CD1c-positive myeloid dendritic cell (primary cell): ENCODE results near the gene DCP1A.

Source experiments
- DNase-seq: peaks from one replicate; pipeline ENCODE4 v3.0.0-alpha.2; 2016; ENCODE audit errors: extremely low spot score

The DCP1A gene

DNA sequence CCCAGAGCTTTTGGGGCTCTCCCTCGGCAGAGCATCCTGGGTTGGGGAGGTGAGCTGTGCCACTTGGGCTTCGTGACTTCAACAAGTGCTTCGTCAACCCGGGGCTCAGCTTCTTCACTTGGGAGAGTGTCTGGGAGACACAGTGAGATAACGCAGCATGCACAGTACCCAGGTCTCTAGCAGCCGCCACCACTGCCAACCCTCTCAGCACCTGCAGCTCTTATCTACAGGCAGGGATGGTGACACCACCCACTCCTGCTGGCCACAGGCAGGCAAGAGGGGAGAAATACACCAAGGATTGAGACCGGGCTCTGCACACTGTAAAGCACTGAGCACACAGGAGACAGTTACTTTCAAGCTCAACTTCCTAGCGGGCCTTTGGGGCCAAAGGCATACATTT lies 103.1 kb downstream of the DCP1A start:
- no peak for DNase-seq

DNA sequence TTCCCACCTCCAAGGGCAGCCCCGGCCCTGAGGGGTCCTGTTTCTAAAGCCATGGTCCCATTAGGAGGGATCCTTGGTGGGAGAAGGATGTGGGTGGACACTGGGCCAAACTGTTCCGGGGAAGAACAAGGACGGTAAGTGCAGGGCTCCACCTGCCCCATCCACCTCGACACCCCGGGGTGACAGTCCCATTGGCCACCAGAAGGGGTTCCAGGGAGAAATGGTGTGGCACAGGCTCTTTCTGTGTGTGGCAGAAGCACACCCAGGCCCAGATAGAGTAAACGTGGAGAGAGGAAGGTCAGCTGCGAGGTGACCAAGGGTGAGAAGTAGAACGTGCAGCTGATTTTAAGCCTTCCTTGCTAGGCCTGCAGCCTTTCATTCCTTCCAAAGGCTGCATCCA lies 103.6 kb downstream of the DCP1A start:
- DNase-seq = no peak

DNA sequence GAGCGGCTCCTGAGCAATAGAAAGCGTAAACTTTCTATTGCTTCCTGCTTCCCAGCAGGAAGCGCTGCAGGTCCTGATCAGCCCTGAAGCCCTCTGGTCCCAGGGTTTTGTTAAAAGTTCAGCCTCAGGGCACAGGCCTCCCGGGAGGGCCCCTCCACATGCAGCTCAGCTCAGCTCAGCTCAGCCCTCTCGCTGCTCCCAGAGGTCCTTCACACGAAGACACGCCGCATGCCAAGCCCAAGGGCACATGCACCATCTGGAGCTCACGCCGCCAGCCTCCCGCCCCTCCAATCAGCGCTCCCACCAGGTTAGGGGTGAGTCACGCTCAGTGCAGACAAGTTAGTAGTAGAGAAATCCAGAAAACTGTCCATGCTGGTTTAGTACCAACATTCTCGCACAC lies 104.2 kb downstream of the DCP1A start:
- no peak for DNase-seq

DNA sequence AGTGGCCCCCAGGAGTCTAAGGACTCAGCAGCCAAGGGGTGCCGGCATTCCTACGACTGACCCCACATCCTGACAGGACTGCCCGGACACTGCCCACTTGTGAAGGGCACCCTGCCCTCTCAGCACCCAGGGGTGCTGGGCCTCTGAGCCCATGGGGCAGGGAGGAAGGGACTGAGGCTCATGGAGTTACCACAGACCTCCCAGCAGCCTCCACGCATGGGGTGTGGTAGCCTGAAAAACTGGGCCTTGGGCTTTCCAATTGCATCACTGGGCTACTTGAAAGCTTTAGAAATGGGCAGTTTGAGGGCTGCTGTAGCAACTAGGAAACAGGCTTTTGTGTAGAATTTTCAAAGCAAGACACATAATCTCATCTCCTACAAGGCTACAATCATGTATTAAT lies 104.7 kb downstream of the DCP1A start:
- DNase-seq = no peak

DNA sequence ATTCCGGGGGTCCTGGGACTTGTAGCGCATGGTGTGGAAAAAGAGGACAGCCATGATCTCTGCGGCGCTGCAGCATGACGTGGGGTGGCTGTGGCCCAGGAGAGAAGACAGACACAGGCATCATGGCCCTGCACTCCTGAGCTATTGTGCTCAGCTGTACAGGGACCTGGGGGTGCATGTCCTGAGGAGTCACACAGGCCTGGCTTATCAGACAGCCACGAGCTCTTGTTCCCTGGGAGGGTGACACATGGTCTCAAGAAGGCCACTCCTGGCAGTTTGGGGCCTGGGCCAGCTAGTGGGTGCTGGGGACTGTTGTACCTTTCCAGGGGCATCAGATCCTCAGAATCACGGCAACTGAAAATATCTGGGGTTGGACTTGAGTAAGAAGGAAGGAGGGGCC lies 105.2 kb downstream of the DCP1A start:
- DNase-seq = no peak

DNA sequence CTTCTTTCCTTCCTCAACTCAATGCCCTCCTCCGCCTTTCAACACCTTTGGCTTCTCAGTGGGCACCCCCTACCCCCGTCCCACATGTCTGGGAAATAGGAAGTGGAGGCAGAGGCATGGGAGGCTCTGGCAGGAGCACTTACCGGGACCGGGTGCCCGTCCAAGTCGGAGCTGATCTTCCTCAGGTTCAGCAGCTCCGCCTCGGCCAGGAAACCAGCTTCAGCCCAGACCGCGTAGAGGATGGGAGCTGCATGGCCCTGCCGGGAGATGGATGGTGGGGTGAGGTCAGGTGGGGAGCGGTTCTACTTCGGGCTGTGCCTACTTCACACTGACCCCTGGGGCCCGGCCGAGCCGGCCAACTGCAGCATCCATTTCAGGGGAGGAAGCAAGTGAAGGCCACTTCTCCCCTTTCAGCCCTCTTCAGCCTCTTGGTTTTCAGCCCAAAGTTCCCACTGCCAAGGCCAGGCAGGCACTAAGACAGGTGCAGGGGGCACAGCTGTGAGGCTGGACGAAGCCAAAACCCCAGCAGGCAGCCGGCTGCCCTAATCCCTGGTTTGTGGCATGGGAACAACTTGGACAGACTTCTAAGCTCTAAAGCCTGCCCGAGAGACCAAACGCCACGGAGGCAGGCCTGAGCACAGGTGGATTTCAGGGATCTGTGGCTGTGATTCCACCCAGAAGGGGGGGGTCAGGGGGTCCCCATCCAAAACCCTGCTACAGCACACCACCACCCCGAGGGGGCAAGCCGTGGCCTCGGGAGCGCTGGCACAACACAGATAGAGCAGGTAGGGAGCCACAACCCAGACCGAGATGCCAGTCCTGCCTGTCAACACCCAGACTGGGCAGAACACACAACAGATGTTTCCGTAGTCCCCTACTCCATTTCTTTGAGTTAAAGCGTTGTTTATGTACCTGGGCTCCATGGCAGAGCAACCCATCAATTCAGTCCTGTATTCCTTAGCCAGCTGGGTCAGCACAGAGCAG lies 106.1 kb downstream of the DCP1A start:
- no peak for DNase-seq

DNA sequence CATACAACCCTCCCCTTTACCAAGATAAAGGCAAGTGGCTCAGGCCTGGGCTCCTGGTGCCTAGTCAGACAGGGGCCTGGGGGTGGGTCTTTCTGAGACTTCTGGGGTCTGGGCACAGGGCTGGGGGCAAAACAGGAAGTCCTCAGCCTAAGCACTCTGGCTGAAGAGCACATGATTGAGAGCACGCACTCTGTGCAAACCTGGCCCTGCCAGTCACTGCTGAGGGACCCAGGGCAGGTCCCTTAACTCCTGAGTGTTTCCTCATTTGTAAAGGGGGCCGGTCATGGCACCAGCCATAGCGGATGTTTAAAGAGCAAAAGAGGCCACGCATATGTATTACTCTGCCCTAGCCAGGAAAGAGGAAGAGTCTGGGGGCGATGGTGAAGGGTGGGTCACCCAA lies 107.5 kb downstream of the DCP1A start:
- DNase-seq = peak; percentile 39

DNA sequence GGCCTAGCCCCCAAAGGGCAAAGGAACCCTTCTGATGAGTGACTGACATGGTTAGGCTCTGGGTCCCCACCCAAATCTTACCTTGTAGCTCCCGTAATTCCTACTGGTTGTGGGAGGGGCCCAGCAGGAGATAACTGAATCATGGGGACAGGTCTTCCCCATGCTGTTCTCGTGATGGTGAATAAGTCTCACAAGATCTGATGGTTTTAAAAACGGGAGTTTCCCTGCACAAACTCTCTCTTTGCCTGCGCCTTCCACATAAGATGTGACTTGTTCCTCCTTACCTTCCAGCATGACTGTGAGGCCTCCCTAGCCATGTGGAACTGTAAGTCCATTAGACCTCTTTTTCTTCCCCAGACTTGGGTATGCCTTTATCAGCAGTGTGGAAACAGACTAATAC lies 108.5 kb downstream of the DCP1A start:
- peak; percentile 32 for DNase-seq

DNA sequence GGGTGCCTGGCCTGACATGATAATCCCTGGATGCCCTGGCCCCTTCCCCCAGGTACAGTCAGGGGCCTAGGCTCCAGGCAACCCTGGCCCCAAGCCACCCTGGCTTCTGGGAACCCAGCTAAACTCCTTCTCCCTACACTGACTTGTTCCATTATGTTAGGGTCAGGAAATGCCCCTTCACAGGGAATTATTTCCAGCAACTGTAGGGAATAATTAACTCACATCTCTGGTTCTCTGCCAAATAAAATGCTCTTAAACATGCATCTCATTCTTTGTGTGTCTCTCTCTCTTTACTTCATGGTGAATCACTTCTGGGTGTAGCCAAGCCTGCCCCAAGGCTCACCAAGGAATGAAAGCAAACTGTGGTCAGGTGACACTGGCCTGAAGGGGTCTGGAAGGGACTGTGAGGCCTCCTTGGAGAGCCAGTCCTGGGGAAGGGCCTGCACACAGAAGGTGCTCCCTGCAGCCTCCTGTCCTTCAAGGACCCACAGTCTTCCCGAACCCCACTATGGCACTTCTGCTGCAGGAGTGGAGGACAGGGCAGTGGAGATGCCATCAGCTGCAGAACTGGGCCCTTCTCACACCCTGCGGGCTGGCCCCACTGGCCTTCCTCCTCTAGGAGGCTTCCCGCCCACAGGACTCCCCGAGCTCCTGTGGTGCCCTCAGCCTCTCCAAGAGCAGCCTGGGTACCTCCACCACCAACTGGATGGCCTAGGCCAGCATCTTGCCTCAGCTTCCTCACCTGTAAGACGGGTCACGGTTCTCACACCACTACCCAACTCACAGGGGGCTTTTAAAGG lies 109.1 kb downstream of the DCP1A start:
- DNase-seq = peak; percentile 17

DNA sequence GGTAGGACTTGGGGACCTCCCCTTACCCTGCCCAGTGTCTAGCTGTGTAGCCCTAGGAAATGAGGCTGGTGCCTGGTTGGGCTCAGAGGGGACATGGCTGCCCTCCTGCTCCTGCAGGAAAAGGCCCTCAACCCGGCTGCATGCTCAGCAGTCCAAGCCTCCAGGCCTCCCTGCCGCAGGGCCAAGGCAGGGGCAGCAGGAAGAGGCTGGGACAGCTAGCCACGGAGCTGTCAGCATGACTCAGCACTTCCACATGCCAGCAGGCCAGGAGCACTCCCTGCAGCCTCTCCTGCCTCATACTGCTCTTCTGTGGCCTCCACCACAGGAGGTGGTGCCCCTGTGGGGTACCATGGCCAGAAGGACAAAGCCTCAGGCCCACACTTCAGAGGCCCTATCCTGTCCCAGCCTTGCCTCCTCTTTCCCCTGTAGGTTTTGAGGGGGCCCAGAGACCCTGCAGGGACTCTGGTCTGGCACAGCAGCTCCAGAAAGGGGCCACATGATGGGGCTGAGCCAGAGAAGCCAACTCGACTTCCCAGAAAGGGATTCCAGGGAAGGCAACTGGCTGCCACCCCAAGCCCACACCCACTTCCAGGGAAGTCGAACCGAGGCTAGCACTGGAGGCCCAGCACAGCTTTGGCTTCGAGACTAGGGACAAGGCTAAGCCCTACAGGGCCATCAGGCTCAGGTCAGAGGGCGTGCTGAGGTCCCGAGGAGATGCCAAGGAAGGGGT lies 111.1 kb downstream of the DCP1A start:
- peak; percentile 64 for DNase-seq

DNA sequence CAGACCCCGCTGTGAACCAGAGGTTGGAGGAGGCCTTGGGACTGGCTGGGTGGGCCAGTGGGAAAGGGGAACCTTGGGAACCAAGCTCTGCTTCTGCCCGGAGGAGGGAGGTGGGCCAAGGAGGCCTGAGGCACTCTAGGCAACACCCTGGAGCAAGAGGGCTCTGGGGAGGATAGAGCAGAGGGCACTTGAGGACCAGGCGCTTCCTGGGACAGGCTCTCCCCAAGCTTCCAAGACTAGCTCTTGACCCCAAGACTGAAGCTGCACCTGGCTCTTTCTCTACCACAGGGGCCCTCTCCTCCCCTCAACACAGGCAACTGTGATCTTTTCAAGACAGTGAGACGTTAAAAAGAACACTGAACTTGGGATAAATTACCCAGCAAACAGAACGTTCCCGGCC lies 111.8 kb downstream of the DCP1A start:
- DNase-seq = no peak

DNA sequence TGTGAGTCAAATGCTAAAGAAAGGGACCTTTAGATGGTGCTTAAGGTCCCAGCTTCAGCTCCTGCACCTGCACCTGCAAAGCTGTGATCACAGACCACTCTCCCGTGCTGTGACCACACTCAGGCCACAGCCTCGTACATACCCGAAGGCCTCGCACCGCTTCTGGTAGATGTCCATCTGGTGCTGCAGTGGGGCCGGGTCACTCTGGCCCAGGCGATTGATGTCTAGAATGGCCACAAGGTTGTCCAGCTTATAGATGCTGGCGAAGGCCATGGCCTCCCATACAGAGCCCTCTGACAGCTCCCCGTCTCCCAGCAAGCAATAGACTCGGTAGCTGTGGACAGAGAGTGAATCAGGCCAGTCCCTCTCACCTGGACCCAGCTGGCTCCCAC lies 112.5 kb downstream of the DCP1A start:
- no peak for DNase-seq

DNA sequence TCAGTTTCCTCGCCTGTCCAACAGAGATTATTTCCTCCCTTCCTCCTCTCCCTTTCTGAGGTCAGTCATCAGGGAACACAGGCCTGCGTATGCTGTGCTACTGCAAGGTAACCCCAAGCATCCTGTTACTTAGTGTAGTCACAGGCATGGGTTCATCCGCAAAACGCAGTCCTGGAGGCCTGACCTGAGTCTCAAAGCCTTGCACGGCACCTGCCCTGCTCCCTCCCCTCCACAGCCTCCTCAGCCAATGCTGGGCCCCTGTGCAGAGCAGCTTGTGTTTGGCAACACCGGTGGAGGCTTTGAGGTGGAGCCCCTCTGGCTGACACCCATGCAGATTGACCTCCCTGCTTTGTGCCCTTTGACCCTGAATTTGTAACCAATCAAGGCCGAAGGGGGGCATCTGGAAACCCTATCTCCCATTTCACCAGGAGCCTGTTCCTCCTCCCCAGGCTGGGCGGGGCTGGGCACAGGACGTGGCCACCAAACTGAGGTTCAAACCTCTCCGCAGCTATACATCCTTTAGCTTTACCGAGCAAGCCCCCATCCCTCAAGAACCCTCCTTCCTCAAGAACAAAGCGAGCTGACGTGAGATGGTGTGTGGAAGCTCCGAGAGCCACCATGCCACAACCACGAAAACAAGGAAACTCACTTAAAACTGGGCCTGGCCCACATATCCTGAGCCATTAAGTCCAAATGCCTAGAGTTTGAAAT lies 113.1 kb downstream of the DCP1A start:
- DNase-seq = no peak
